ENCODE measurements around the gene KPNA3. TPM values are rescaled to one million over a fixed set of nuclear protein-coding genes. Genes with fewer than 3 reads are reported as not detected.
"Not testable (repeated sequence)": the region's sequence is repeated elsewhere in the genome, so short reads cannot be mapped to it uniquely, and the experiment has no call there.

KPNA3 gene
- total RNA-seq, 2 donors from 2014 or later, result 30.3 to 30.9 TPM

DNA sequence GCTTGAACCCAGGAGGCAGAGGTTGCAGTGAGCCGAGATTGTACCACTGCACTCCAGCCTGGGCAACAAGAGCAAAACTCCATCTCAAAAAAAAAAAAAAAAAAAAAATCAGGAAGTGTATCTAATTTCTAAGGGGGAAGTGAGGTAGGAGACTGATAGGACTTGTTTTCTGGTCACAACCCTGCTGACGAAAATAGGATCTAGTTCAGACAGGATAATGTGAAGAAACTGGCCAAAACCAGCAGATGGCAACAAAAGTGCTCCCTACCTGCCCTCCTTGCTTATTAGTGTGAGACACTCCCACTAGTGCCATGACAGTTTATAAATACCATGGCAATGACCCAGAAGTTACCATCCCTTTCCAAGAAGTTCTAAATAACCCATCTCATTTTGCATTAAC is 36.0 kb upstream of the KPNA3 start:
- Histone ChIP-seq H3K4me3 (no peak overlapping the region), H3K4me1 (ENCODE audit: control insufficient read depth in 1 of 2, low read depth in 2 of 2) (no peaks in the 10 kb centered on the region), H3K27me3 (replicated peaks; ENCODE audit: insufficient read depth) (no peaks in the 10 kb centered on the region), H3K27ac (no peak overlapping the region), H3K9me3 (no peaks in the 10 kb centered on the region), H3K36me3 (no peaks in the 10 kb centered on the region)
- DNase-seq (ENCODE audit: low spot score) (no peak), ATAC-seq (ENCODE audit: insufficient number of reproducible peaks, low FRiP score, low read depth) (no peak)
- no peak for TF ChIP-seq CTCF (IDR thresholded peaks at IDR 0.05)

GRCh38 chr13:49827891-49828290 is 35.4 kb upstream of the KPNA3 start:
- Histone ChIP-seq H3K27ac (no peak overlapping the region), H3K27me3 (replicated peaks; ENCODE audit: insufficient read depth) (no peaks in the 10 kb centered on the region), H3K4me1 (ENCODE audit: control insufficient read depth in 1 of 2, low read depth in 2 of 2) (no peaks in the 10 kb centered on the region), H3K4me3 (no peak overlapping the region), H3K36me3 (no peaks in the 10 kb centered on the region), H3K9me3 (no peaks in the 10 kb centered on the region)
- no peak for ATAC-seq (ENCODE audit: insufficient number of reproducible peaks, low FRiP score, low read depth)
- TF ChIP-seq CTCF (IDR thresholded peaks at IDR 0.05), result no peak
- no peak for DNase-seq (ENCODE audit: low spot score)

DNA sequence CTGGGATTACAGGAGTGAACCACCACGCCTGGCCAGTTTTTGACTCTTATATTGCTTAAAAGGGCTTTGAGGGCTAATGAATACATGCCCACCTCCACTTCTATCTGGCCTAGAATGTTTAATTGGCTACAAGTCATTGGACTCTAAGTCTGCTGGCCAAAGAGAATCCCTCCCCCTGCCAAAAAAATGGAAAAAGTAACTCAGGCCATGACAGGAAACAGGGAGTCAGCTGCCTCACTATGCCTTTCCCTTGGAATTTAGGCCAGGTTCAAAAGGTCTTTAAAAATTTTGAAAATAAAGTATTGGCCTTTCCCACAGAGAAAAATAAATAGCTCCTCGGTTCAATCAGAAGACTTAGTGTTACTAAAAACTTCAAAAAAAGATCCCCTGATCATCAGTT is 34.9 kb upstream of the KPNA3 start:
- DNase-seq (ENCODE audit: low spot score), result no peak
- no peaks in the 10 kb centered on the region for H3K36me3 ChIP-seq
- H3K27ac ChIP-seq, result no peak overlapping the region

GRCh38 chr13:49821216-49822009 is 28.9 kb upstream of the KPNA3 start:
- H3K4me3 ChIP-seq, result no peak overlapping the region
- ATAC-seq (ENCODE audit: insufficient number of reproducible peaks, low FRiP score, low read depth) (no peak), DNase-seq (ENCODE audit: low spot score) (no peak)
- no peaks in the 10 kb centered on the region for H3K27me3 ChIP-seq (replicated peaks; ENCODE audit: insufficient read depth)
- H3K9me3 ChIP-seq, result no peaks in the 10 kb centered on the region
- H3K27ac ChIP-seq, result no peak overlapping the region
- H3K36me3 ChIP-seq, result no peaks in the 10 kb centered on the region
- H3K4me1 ChIP-seq (ENCODE audit: control insufficient read depth in 1 of 2, low read depth in 2 of 2), result no peaks in the 10 kb centered on the region
- no peak for TF ChIP-seq CTCF (IDR thresholded peaks at IDR 0.05)

More for the DNA sequence above, 34.9 kb upstream of the KPNA3 start:
- Histone ChIP-seq H3K4me1 (ENCODE audit: control insufficient read depth in 1 of 2, low read depth in 2 of 2) (no peaks in the 10 kb centered on the region), H3K4me3 (no peak overlapping the region), H3K9me3 (no peaks in the 10 kb centered on the region), H3K27me3 (replicated peaks; ENCODE audit: insufficient read depth) (no peaks in the 10 kb centered on the region)
- ATAC-seq (ENCODE audit: insufficient number of reproducible peaks, low FRiP score, low read depth), result no peak
- no peak for TF ChIP-seq CTCF (IDR thresholded peaks at IDR 0.05)

DNA sequence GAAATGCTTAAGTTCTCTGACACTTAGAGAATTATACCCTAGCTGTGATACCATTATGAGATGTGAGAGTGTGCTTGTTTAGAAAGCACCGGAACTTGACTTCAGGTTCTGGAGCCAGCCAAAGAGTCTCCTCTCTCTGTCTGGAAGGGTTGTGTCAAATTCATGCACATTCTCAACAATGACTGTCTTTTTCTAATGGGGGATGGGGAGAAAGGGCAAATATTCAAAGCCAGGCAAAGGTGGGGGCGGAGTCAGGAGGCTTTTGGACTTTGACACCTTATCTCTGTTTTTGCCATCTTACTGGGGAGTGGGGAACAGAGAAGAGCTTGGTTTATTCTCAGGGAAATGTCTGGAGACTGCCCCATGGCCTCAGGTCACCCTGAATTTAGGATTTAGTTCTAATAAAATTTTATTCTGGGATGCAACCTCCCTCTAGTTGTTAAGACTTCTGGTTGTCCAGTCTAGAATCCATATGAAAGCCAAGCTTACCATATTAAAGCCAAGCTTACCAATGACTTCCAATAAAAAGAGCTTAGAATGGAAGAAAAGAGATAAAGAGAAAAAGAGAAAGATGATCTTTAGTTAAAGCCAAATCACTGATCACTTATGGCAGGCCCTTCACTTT is 28.2 kb upstream of the KPNA3 start:
- TF ChIP-seq CTCF (IDR thresholded peaks at IDR 0.05), result no peak
- DNase-seq (ENCODE audit: low spot score), result no peak
- Histone ChIP-seq H3K4me3 (no peak overlapping the region), H3K27me3 (replicated peaks; ENCODE audit: insufficient read depth) (no peaks in the 10 kb centered on the region), H3K4me1 (ENCODE audit: control insufficient read depth in 1 of 2, low read depth in 2 of 2) (no peaks in the 10 kb centered on the region), H3K36me3 (no peaks in the 10 kb centered on the region), H3K9me3 (no peaks in the 10 kb centered on the region), H3K27ac (no peak overlapping the region)
- ATAC-seq (ENCODE audit: insufficient number of reproducible peaks, low FRiP score, low read depth), result no peak

GRCh38 chr13:49816047-49816446 is 23.6 kb upstream of the KPNA3 start:
- H3K4me1 ChIP-seq (ENCODE audit: control insufficient read depth in 1 of 2, low read depth in 2 of 2); H3K27ac ChIP-seq; DNase-seq (ENCODE audit: low spot score); H3K9me3 ChIP-seq; H3K36me3 ChIP-seq; H3K4me3 ChIP-seq; H3K27me3 ChIP-seq (replicated peaks; ENCODE audit: insufficient read depth); ATAC-seq (ENCODE audit: insufficient number of reproducible peaks, low FRiP score, low read depth): not testable (repeated sequence)
